Anterior cingulate cortex (tissue), 58 donors: ENCODE data around the gene NAE1.
"Not testable (repeated sequence)": the region's sequence is repeated elsewhere in the genome, so short reads cannot be mapped to it uniquely, and the experiment has no call there.

ENCODE experiments used
- DNase-seq, 58 donors: peaks; one replicate each; lab custom pipeline; 2025; lab: John Stamatoyannopoulos, UW

The NAE1 gene

GRCh38 chr16:66811043-66811442, 19.7 kb downstream of the NAE1 start:
- DNase-seq: peak in 2 of 58 donors; percentile 7 to 8

GRCh38 chr16:66810391-66810790, 20.4 kb downstream of the NAE1 start:
- no peak for DNase-seq

GRCh38 chr16:66809765-66810164, 21.0 kb downstream of the NAE1 start:
- DNase-seq: no peak

- no peak for DNase-seq
Observed at GRCh38 chr16:66802159-66802558, 28.6 kb downstream of the NAE1 start.

GRCh38 chr16:66801320-66802105, 29.3 kb downstream of the NAE1 start, which contains the start of gene TERB1:
Gene TERB1 (minus strand): TSS chr16:66801584. CDS start chr16:66796798, 4,786 bp downstream.
- no peak for DNase-seq

- peak in 1 of 58 donors; percentile 3 for DNase-seq
Observed at GRCh38 chr16:66800856-66801255, 29.9 kb downstream of the NAE1 start.

GRCh38 chr16:66798161-66798560, 32.6 kb downstream of the NAE1 start:
- no peak for DNase-seq

- DNase-seq: not testable (repeated sequence)
Observed at GRCh38 chr16:66793984-66794383, 36.8 kb downstream of the NAE1 start.

- DNase-seq: no peak
Observed at GRCh38 chr16:66790130-66790733, 40.5 kb downstream of the NAE1 start.

GRCh38 chr16:66787427-66787826, 43.3 kb downstream of the NAE1 start:
- DNase-seq: no peak

GRCh38 chr16:66786551-66786950, 44.2 kb downstream of the NAE1 start:
- DNase-seq: no peak

- no peak for DNase-seq
Observed at GRCh38 chr16:66776457-66776856, 54.3 kb downstream of the NAE1 start.

- DNase-seq: no peak
Observed at GRCh38 chr16:66774981-66775380, 55.8 kb downstream of the NAE1 start.

- no peak for DNase-seq
Observed at GRCh38 chr16:66758086-66758485, 72.7 kb downstream of the NAE1 start.

- no peak for DNase-seq
Observed at GRCh38 chr16:66754819-66755218, 76.0 kb downstream of the NAE1 start.

- DNase-seq: no peak
Observed at GRCh38 chr16:66754211-66754610, 76.6 kb downstream of the NAE1 start.

- DNase-seq: no peak
Observed at GRCh38 chr16:66752958-66753357, 77.8 kb downstream of the NAE1 start.
